ENCODE data around the gene MGAM2. TPM values are rescaled to one million over a fixed set of nuclear protein-coding genes. Genes with fewer than 3 reads are reported as not detected.

Gene MGAM2
- total RNA-seq, 2 experiments from 2014 or later = not detected

- Mint-ChIP-seq H3K9me3 (no peaks in the 10 kb centered on the region), H3K27me3 (peaks cover 4% of the 10 kb centered on the region), H3K27ac (no peak overlapping the region), H3K4me1 (ENCODE audit: low read depth) (peaks cover 5% of the 10 kb centered on the region), H3K4me3 (no peak overlapping the region), H3K36me3 (no peaks in the 10 kb centered on the region)
- DNase-seq = no peak
- intact Hi-C loops (cut with micrococcal nuclease) = loop anchor here (2.0 kb wide), 1 partner anchor 211 kb away; no protein-coding TSS in a partner anchor
- POLR2A ChIA-PET = no interaction called here
- CTCF ChIA-PET = no interaction called here
Observed at GRCh38 chr7:142188154-142188553, 76.6 kb downstream of the MGAM2 start.

DNA sequence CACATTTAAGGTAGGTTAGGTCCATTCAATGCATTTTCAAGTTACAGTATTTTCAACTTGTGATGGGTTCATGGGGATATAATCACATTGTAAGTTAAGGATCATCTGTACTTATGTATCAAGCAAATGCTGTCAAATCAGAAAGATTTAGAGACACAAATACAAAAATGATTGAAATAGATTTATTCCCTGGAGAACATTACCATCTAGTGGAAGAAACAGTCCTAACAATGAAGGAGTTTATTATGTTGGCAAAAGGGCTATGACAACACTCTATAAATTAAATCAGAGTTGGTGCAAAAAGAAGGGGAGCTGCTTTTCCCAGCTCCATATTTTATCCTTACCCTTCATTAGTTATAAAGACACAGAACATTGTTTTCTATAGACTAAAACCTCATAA is 77.3 kb downstream of the MGAM2 start:
- H3K36me3 Mint-ChIP-seq = no peaks in the 10 kb centered on the region
- peaks cover 4% of the 10 kb centered on the region for H3K27me3 Mint-ChIP-seq
- intact Hi-C loops (cut with micrococcal nuclease) = loop anchor here (2.0 kb wide), 1 partner anchor 212 kb away; no protein-coding TSS in a partner anchor
- DNase-seq = no peak
- H3K9me3 Mint-ChIP-seq = no peaks in the 10 kb centered on the region
- ChIA-PET CTCF (no interaction called here), POLR2A (no interaction called here)
- H3K27ac Mint-ChIP-seq = no peak overlapping the region
- H3K4me1 Mint-ChIP-seq (ENCODE audit: low read depth) = peaks cover 5% of the 10 kb centered on the region
- H3K4me3 Mint-ChIP-seq = no peak overlapping the region

- H3K27ac Mint-ChIP-seq = no peak overlapping the region
- no peaks in the 10 kb centered on the region for H3K36me3 Mint-ChIP-seq
- ChIA-PET POLR2A (no interaction called here), CTCF (interaction anchor here (0.6 kb wide), 1 partner anchor 57 kb away, joined by 3 read pairs; no protein-coding TSS in a partner anchor)
- H3K27me3 Mint-ChIP-seq = peaks cover 12% of the 10 kb centered on the region
- intact Hi-C loops (cut with micrococcal nuclease) = no loop called here
- no peaks in the 10 kb centered on the region for H3K9me3 Mint-ChIP-seq
- no peak for DNase-seq
- H3K4me3 Mint-ChIP-seq = no peak overlapping the region
- H3K4me1 Mint-ChIP-seq (ENCODE audit: low read depth) = no peaks in the 10 kb centered on the region
Observed at GRCh38 chr7:142194201-142194600, 82.7 kb downstream of the MGAM2 start.

GRCh38 chr7:142196066-142196840 is 84.7 kb downstream of the MGAM2 start:
- H3K36me3 Mint-ChIP-seq = no peaks in the 10 kb centered on the region
- CTCF ChIA-PET = no interaction called here
- H3K4me1 Mint-ChIP-seq (ENCODE audit: low read depth) = no peaks in the 10 kb centered on the region
- no peak overlapping the region for H3K27ac Mint-ChIP-seq
- no peaks in the 10 kb centered on the region for H3K9me3 Mint-ChIP-seq
- DNase-seq = no peak
- H3K27me3 Mint-ChIP-seq = peaks cover 15% of the 10 kb centered on the region
- intact Hi-C loops (cut with micrococcal nuclease) = no loop called here
- POLR2A ChIA-PET = no interaction called here
- H3K4me3 Mint-ChIP-seq = no peak overlapping the region

DNA sequence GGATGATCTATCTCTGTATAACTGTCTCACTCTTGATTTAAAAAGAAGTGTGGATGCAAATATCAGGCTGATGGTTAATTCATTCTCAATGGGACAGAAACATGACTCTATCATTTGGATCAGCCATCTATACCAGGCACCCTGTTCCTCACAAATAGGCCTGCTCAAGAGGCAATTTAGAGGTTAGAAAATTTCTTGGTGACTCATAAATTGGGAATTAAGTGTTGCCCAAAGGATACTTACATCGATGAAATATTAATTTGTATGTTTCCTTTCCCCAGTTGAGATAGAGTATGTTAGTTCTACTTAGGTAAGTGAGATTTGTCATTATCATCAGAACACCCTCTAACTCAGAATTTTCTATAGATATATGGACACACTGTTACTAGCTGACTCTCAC is 88.7 kb downstream of the MGAM2 start:
- intact Hi-C loops (cut with micrococcal nuclease) = no loop called here
- CTCF ChIA-PET = no interaction called here
- H3K36me3 Mint-ChIP-seq = no peaks in the 10 kb centered on the region
- no peaks in the 10 kb centered on the region for H3K9me3 Mint-ChIP-seq
- DNase-seq = no peak
- H3K27me3 Mint-ChIP-seq = peaks cover 16% of the 10 kb centered on the region
- no peak overlapping the region for H3K4me3 Mint-ChIP-seq
- H3K27ac Mint-ChIP-seq = no peak overlapping the region
- POLR2A ChIA-PET = no interaction called here
- H3K4me1 Mint-ChIP-seq (ENCODE audit: low read depth) = no peaks in the 10 kb centered on the region

DNA sequence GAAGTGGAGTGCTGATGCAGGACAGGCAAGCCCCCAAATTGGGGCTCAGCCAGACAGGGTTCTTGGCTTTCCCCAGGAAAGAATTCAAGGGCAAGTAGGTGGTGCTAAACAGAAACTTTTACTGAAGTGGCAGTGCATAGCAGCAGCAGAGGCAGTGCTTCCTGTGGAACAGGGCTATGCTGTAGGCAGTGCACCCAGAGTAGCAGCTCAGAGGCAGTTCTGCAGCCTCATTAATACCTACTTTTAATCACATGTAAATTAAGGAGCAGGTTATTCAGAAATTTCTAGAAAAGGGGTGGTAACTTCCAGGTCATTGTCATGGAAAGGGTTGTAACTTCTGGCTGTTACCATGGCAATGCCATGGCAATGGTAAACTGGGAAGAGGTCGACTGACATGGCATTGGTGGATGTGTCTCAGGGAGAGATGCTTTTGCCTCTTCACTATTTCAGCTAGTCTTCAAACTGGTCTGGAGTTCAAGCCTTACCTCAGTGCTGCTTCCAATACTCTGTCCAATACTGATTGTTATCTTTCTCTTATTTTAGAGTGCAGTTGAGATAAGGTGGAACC is 117.1 kb downstream of the MGAM2 start:
- intact Hi-C loops (cut with micrococcal nuclease) = no loop called here
- no peak for DNase-seq
- H3K4me3 Mint-ChIP-seq = no peak overlapping the region
- H3K36me3 Mint-ChIP-seq = no peaks in the 10 kb centered on the region
- ChIA-PET POLR2A (no interaction called here), CTCF (interaction anchor here (0.7 kb wide), 1 partner anchor 368 kb away, joined by 3 read pairs; no protein-coding TSS in a partner anchor)
- H3K27ac Mint-ChIP-seq = no peak overlapping the region
- no peaks in the 10 kb centered on the region for H3K4me1 Mint-ChIP-seq (ENCODE audit: low read depth)
- peaks cover 14% of the 10 kb centered on the region for H3K27me3 Mint-ChIP-seq
- no peaks in the 10 kb centered on the region for H3K9me3 Mint-ChIP-seq

DNA sequence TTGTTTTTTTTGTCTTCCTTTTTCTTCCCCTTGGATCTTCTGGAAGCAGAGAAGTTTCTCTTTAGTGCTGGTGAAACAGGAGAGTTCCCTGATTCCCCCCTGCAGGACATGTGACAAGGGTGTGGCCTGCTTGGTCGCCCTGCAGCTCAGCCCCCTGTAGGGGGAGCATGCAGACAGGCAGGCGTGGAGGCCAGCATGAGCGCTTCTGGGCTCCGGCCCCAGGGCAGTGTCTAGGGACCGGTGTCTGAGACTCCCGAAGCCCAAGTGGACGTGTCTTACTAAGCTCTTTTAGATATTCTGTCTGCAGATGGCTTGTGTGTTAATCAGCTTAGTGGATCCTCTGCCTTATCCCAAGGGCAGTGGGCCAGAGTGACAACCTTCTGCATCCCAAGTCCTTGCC is 120.2 kb downstream of the MGAM2 start:
- Mint-ChIP-seq H3K27ac (no peak overlapping the region), H3K9me3 (no peaks in the 10 kb centered on the region), H3K27me3 (peaks cover 15% of the 10 kb centered on the region), H3K4me1 (ENCODE audit: low read depth) (no peaks in the 10 kb centered on the region), H3K36me3 (no peaks in the 10 kb centered on the region), H3K4me3 (no peak overlapping the region)
- CTCF ChIA-PET = no interaction called here
- intact Hi-C loops (cut with micrococcal nuclease) = no loop called here
- DNase-seq = no peak
- POLR2A ChIA-PET = no interaction called here

DNA sequence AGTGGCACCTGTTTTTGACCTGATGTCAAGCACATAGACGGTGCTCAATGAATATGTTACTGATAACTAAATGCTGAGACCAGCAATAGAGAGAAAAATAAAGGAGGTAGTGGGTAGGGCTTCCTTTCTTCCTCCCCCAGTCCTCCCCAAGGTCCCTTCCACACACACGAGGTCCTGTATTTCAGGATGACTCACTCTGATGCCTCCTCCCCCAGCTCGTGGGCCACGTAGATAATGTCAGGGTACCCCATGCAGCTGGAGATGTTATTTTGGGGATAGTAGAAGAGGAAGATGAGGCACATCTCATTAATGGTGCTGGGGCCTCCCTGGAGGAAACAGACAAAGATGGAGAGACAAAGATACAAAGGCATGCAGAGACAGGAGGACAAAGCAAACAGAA is 129.0 kb downstream of the MGAM2 start:
- H3K4me1 Mint-ChIP-seq (ENCODE audit: low read depth) = no peaks in the 10 kb centered on the region
- H3K27me3 Mint-ChIP-seq = peaks cover 4% of the 10 kb centered on the region
- H3K27ac Mint-ChIP-seq = no peak overlapping the region
- DNase-seq = no peak
- no peaks in the 10 kb centered on the region for H3K36me3 Mint-ChIP-seq
- intact Hi-C loops (cut with micrococcal nuclease) = no loop called here
- POLR2A ChIA-PET = no interaction called here
- H3K9me3 Mint-ChIP-seq = no peaks in the 10 kb centered on the region
- CTCF ChIA-PET = interaction anchor here (0.5 kb wide), 1 partner anchor 24 kb away, joined by 3 read pairs; no protein-coding TSS in a partner anchor
- H3K4me3 Mint-ChIP-seq = no peak overlapping the region

DNA sequence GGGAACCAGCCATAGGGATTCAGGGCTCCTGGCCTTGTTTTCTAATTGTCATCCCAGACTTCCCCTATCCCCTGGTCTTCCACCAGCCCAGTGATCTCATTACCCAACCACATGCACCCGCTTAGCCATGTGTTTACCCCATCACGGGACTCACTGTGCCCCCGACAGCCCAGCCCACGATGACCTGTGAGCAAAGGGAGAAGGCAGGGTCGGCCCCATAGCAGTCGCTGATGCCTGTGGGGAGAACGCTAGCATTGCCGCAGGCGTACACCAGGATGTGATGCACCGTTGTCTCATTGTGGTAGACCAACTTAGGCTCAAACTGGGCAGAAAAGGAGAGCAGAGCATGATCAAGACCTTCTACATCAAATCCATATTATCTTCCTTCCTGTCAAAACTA is 132.3 kb downstream of the MGAM2 start:
- ChIA-PET POLR2A (no interaction called here), CTCF (no interaction called here)
- no peak for DNase-seq
- intact Hi-C loops (cut with micrococcal nuclease) = no loop called here
- Mint-ChIP-seq H3K27ac (no peak overlapping the region), H3K36me3 (no peaks in the 10 kb centered on the region), H3K27me3 (peaks cover 7% of the 10 kb centered on the region), H3K4me3 (no peak overlapping the region), H3K9me3 (no peaks in the 10 kb centered on the region), H3K4me1 (ENCODE audit: low read depth) (no peaks in the 10 kb centered on the region)

GRCh38 chr7:142248166-142249160 is 136.9 kb downstream of the MGAM2 start:
- Mint-ChIP-seq H3K36me3 (no peaks in the 10 kb centered on the region), H3K4me1 (ENCODE audit: low read depth) (no peaks in the 10 kb centered on the region), H3K27ac (no peak overlapping the region), H3K9me3 (no peaks in the 10 kb centered on the region), H3K4me3 (no peak overlapping the region), H3K27me3 (peaks cover 7% of the 10 kb centered on the region)
- ChIA-PET POLR2A (no interaction called here), CTCF (no interaction called here)
- no peak for DNase-seq
- intact Hi-C loops (cut with micrococcal nuclease) = no loop called here

DNA sequence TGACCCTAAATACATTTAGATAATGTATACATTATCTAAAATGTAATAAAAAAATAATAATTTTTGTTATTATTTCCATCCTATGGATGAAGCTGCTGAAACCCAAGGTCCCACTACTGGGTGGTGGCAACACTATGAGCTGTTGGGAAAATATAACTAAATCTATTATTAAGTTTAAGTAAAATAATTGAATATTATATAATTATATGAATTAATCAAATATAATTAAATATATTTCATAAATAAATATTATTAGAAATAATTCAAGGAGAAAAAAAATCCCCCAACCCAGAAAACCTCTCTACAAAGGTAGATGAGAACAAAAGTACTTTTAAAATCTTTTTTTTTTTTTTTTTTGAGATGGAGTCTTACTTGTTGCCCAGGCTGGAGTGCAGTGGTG is 138.4 kb downstream of the MGAM2 start:
- CTCF ChIA-PET = interaction anchor here (1.0 to 1.2 kb wide), 2 partner anchors 9 to 52 kb away, joined by 3 to 5 read pairs; no protein-coding TSS in a partner anchor
- no peak for DNase-seq
- Mint-ChIP-seq H3K9me3 (no peaks in the 10 kb centered on the region), H3K27me3 (peaks cover 5% of the 10 kb centered on the region), H3K4me1 (ENCODE audit: low read depth) (no peaks in the 10 kb centered on the region), H3K27ac (no peak overlapping the region), H3K4me3 (no peak overlapping the region), H3K36me3 (no peaks in the 10 kb centered on the region)
- intact Hi-C loops (cut with micrococcal nuclease) = no loop called here
- POLR2A ChIA-PET = no interaction called here

GRCh38 chr7:142250705-142251104 is 139.2 kb downstream of the MGAM2 start:
- no peak overlapping the region for H3K4me3 Mint-ChIP-seq
- H3K4me1 Mint-ChIP-seq (ENCODE audit: low read depth) = no peaks in the 10 kb centered on the region
- peaks cover 5% of the 10 kb centered on the region for H3K27me3 Mint-ChIP-seq
- H3K27ac Mint-ChIP-seq = no peak overlapping the region
- ChIA-PET CTCF (interaction anchor here (0.6 to 0.7 kb wide), 3 partner anchors 57 to 631 kb away, joined by 3 read pairs; no protein-coding TSS in a partner anchor), POLR2A (no interaction called here)
- no peaks in the 10 kb centered on the region for H3K9me3 Mint-ChIP-seq
- intact Hi-C loops (cut with micrococcal nuclease) = no loop called here
- no peak for DNase-seq
- no peaks in the 10 kb centered on the region for H3K36me3 Mint-ChIP-seq
